HepG2 (cell line): ENCODE results near the gene PLG. TPM values are rescaled to one million over a fixed set of nuclear protein-coding genes. Genes with fewer than 3 reads are reported as not detected.

ENCODE experiments used
- ATAC-seq: fragments of 200-7000 bp; cut with Tn5 transposase; 3 replicates; pipeline ENCODE4 v1.9.1; 2020; ENCODE audit warnings: mild to moderate bottlenecking, moderate library complexity
- BruUV-seq: library from RNA; stranded (reverse); fragments of 400-500 nt; replicated peaks from 2 replicates; lab custom pipeline; 2021; lab: Mats Ljungman, UMichigan
- CTCF ChIA-PET: fragments of 300-600 bp; formaldehyde crosslinking; extraction: SDS; loops from one replicate; lab custom pipeline; 2021; ENCODE audit warnings: low total read pairs, inconsistent platforms, low intra/inter-chr PET ratio; lab: Yijun Ruan, JAX
- POLR2A ChIA-PET: fragments of 350-600 bp; sonication (Branson Sonifier 250); formaldehyde crosslinking; loops from one replicate; lab custom pipeline; 2020; ENCODE audit warnings: antibody characterized with exemption, inconsistent platforms; lab: Yijun Ruan, JAX
- DNase-seq: peaks from one replicate; pipeline ENCODE4 v3.0.0-alpha.2; 2015; ENCODE audit warnings: low spot score
- FAIRE-seq: peaks from 3 replicates; lab custom pipeline; 2011; peaks lifted over from hg19 to GRCh38; lab: Jason Lieb, UNC
- H2AFZ ChIP-seq: one replicate; pipeline ENCODE4 v1.6.1; 2011; ENCODE audit warnings: low read length, inconsistent platforms
- H3K27ac ChIP-seq: fragments of 300-600 bp; 3 replicates; pipeline ENCODE4 v1.8.0; 2011; ENCODE audit warnings: mixed run types, mild to moderate bottlenecking, mixed read lengths, low read length, inconsistent platforms; ENCODE audit not compliant: insufficient read depth; ENCODE audit errors: extremely low read length
- H3K27me3 ChIP-seq, 2 experiments: fragments of 200-600 bp in 1 of 2; 2 replicates in 1 of 2; 3 replicates in 1 of 2; pipeline versions ENCODE4 v1.6.0 to v1.8.0; 2011; ENCODE audit warnings: low read length in 2 of 2, mild to moderate bottlenecking in 2 of 2, moderate library complexity in 2 of 2, inconsistent platforms in 1 of 2; ENCODE audit not compliant: insufficient read depth in 2 of 2, control insufficient read depth in 1 of 2
- H3K36me3 ChIP-seq, 2 experiments: fragments of 200-600 bp in 1 of 2; replicated peaks in 1 of 2; 2 replicates in 1 of 2; 3 replicates in 1 of 2; pipeline versions ENCODE4 v1.5.1 to v1.8.0; 2011; ENCODE audit warnings: low read length in 2 of 2, inconsistent platforms in 1 of 2; ENCODE audit not compliant: insufficient read depth in 2 of 2, control insufficient read depth in 1 of 2
- H3K4me1 ChIP-seq: 2 replicates; pipeline ENCODE4 v1.5.1; 2012; ENCODE audit warnings: low read length, inconsistent platforms; ENCODE audit not compliant: insufficient read depth
- H3K4me2 ChIP-seq: 2 replicates; pipeline ENCODE4 v1.6.0; 2011; ENCODE audit warnings: low read depth, low read length, inconsistent platforms
- H3K4me3 ChIP-seq, 3 experiments: fragments of 200-600 bp in 1 of 3; sonication (generic), shearing (Covaris generic) in 1 of 3; replicated peaks in 1 of 3; 2 replicates each; pipeline ENCODE4 v1.5.1; 2011 to 2016; ENCODE audit warnings: low read length in 3 of 3, inconsistent platforms in 2 of 3, low read depth in 2 of 3, mild to moderate bottlenecking in 2 of 3, control low read depth in 1 of 3, mixed read lengths in 1 of 3; ENCODE audit not compliant: insufficient read depth in 1 of 3
- H3K79me2 ChIP-seq: one replicate; pipeline ENCODE4 v1.6.1; 2011; ENCODE audit warnings: low read length, inconsistent platforms; ENCODE audit not compliant: insufficient read depth
- H3K9ac ChIP-seq: 2 replicates; pipeline ENCODE4 v1.6.0; 2011; ENCODE audit warnings: mild to moderate bottlenecking, low read depth, low read length, inconsistent platforms; ENCODE audit not compliant: insufficient read depth
- H3K9me3 ChIP-seq: 2 replicates; pipeline ENCODE4 v1.5.1; 2012; ENCODE audit warnings: mild to moderate bottlenecking, low read length
- H4K20me1 ChIP-seq: 2 replicates; pipeline ENCODE4 v1.6.0; 2011; ENCODE audit warnings: inconsistent platforms, mild to moderate bottlenecking, low read length, moderate library complexity; ENCODE audit not compliant: insufficient read depth
- CBX5 ChIP-seq: sonication (generic); formaldehyde crosslinking; IDR thresholded peaks from 2 replicates; pipeline ENCODE4 v1.4.0; 2020; ENCODE audit warnings: missing genetic modification reagents, borderline replicate concordance
- HMGA1 ChIP-seq: sonication (generic); formaldehyde crosslinking; conservative IDR thresholded peaks from 2 replicates; pipeline ENCODE4 v1.4.0; 2020; ENCODE audit warnings: missing genetic modification reagents
- MTF2 ChIP-seq: sonication (generic); formaldehyde crosslinking; IDR thresholded peaks from 2 replicates; pipeline ENCODE4 v1.5.0; 2020; ENCODE audit warnings: missing genetic modification reagents, borderline replicate concordance
- NCOA2 ChIP-seq: sonication (generic); formaldehyde crosslinking; IDR thresholded peaks from 2 replicates; pipeline ENCODE4 v1.8.0; 2022; ENCODE audit warnings: inconsistent platforms
- NR1H2 ChIP-seq: sonication (generic); formaldehyde crosslinking; IDR thresholded peaks from 2 replicates; pipeline ENCODE4 v1.8.1; 2022; ENCODE audit warnings: low read depth, missing genetic modification reagents, borderline replicate concordance
- RFX3 ChIP-seq: IDR thresholded peaks from 2 replicates; pipeline ENCODE4 v1.6.1; 2016; ENCODE audit warnings: missing biosample characterization, missing genetic modification reagents
- SOX13 ChIP-seq, 3 experiments: fragments of 450-650 bp in 1 of 3; sonication (generic) in 1 of 3; formaldehyde crosslinking in 1 of 3; IDR thresholded peaks in 2 of 3; conservative IDR thresholded peaks in 1 of 3; 2 replicates each; pipeline versions ENCODE4 v1.5.0 to v1.6.1; 2016 to 2020; ENCODE audit warnings: antibody characterized with exemption in 1 of 3, mild to moderate bottlenecking in 1 of 3, missing compliant biosample characterization in 1 of 3, missing genetic modification reagents in 1 of 3, moderate library complexity in 1 of 3
- ZBTB20 ChIP-seq: sonication (generic); formaldehyde crosslinking; IDR thresholded peaks from 2 replicates; pipeline ENCODE4 v1.8.1; 2023; ENCODE audit warnings: missing genetic modification reagents, low read depth, mild to moderate bottlenecking, borderline replicate concordance
- ZFP36 ChIP-seq: fragments of 150-350 bp; IDR thresholded peaks from 2 replicates; pipeline ENCODE4 v1.6.1; 2018; ENCODE audit warnings: borderline replicate concordance, low read length, low read depth; ENCODE audit not compliant: partially characterized antibody
- ZNF224 ChIP-seq: sonication (generic); formaldehyde crosslinking; IDR thresholded peaks from 2 replicates; pipeline ENCODE4 v1.5.0; 2020; ENCODE audit warnings: mild to moderate bottlenecking, missing genetic modification reagents
- ZNF256 ChIP-seq: sonication (generic); formaldehyde crosslinking; conservative IDR thresholded peaks from 2 replicates; pipeline ENCODE4 v1.4.0; 2020; ENCODE audit warnings: missing genetic modification reagents
- ZNF382 ChIP-seq: sonication (generic); formaldehyde crosslinking; IDR thresholded peaks from 2 replicates; pipeline ENCODE4 v1.5.0; 2020; ENCODE audit warnings: missing genetic modification reagents, mild to moderate bottlenecking, borderline replicate concordance
- ZNF430 ChIP-seq: sonication (generic); formaldehyde crosslinking; IDR thresholded peaks from 2 replicates; pipeline ENCODE4 v1.9.0; 2021; ENCODE audit warnings: mild to moderate bottlenecking, missing genetic modification reagents
- ZNF530 ChIP-seq: sonication (generic); formaldehyde crosslinking; IDR thresholded peaks from 2 replicates; pipeline ENCODE4 v1.5.0; 2020; ENCODE audit warnings: low read depth, mild to moderate bottlenecking, missing genetic modification reagents
- WGBS: methylation state at CpG from one replicate; pipeline ENCODE4 v1.1.6; 2017; ENCODE audit warnings: low lambda C conversion rate; 5-methylcytosine and 5-hydroxymethylcytosine counted together
- in situ Hi-C: cut with HindIII; loops from 2 replicates; pipeline ENCODE4 v1.10.0; 2017; ENCODE audit warnings: low pct_unique_long_range_greater_than_20kb; ENCODE audit not compliant: extremely low pct_ligation_motif_present
- intact Hi-C: fragments of 100-400 bp; cut with micrococcal nuclease; formaldehyde crosslinking; loops from one replicate; pipeline ENCODE4 v1.10.0; 2022; ENCODE audit not compliant: unreplicated experiment
- polyA plus RNA-seq, 8 experiments: library from polyadenylated mRNA; depleted of rRNA in 3 of 8; stranded (reverse) in 7 of 8; unstranded in 1 of 8; fragments of >200 nt; fragmentation: Illumina TruSeq in 4 of 8; extraction: Trizol in 4 of 8; gene quantifications; 2 replicates each; pipeline versions ENCODE4 v1.2.1 to v1.2.3, GENCODE V29; 2011 to 2016; ENCODE audit warnings: low read depth in 4 of 8, missing spikeins in 1 of 8, mixed read lengths in 1 of 8; ENCODE audit not compliant: insufficient read depth in 1 of 8
- total RNA-seq, 5 experiments: library from RNA; depleted of rRNA; stranded (reverse); fragments of >200 nt; fragmentation: Illumina TruSeq; extraction: Trizol; gene quantifications; 2 replicates each; pipeline ENCODE4 v1.2.3, GENCODE V29; 2016; ENCODE audit warnings: low read depth in 1 of 5
- TF ChIP-seq, protein P1 (sequence below): sonication (generic); formaldehyde crosslinking; IDR thresholded peaks from 2 replicates; pipeline ENCODE4 v1.4.0; 2020; ENCODE audit warnings: low read depth, mild to moderate bottlenecking, missing genetic modification reagents
- TF ChIP-seq, protein P2 (sequence below): sonication (generic); formaldehyde crosslinking; IDR thresholded peaks from 2 replicates; pipeline ENCODE4 v1.4.0; 2020; ENCODE audit warnings: missing genetic modification reagents
- TF ChIP-seq, protein P3 (sequence below): sonication (generic); formaldehyde crosslinking; IDR thresholded peaks from 2 replicates; pipeline ENCODE4 v1.9.0; 2022; ENCODE audit warnings: missing genetic modification reagents, mild to moderate bottlenecking, borderline replicate concordance
- TF ChIP-seq, protein P4 (sequence below): sonication (generic); formaldehyde crosslinking; IDR thresholded peaks from 2 replicates; pipeline ENCODE4 v1.8.1; 2022; ENCODE audit warnings: mild to moderate bottlenecking, missing genetic modification reagents

PLG gene
- total and polyA plus RNA-seq, 2 of the 13 experiments (the other 11 are each of a cell fraction or from before 2014, with no cell fraction given) = 1.7 to 10.7 TPM

- in situ Hi-C loops (no loop called here), intact Hi-C loops (no loop called here)
- no peak overlapping the region for H3K4me3 ChIP-seq
- H3K4me2 ChIP-seq = no peak overlapping the region
- no peaks in the 10 kb centered on the region for H3K4me1 ChIP-seq
- FAIRE-seq (no peak), ATAC-seq (no peak), DNase-seq (no peak)
- ChIA-PET CTCF (no interaction called here), POLR2A (no interaction called here)
- H3K9me3 ChIP-seq = no peaks in the 10 kb centered on the region
- H3K27me3 ChIP-seq = no peaks in the 10 kb centered on the region; a peak in 1 of 5 replicates
- H3K36me3 ChIP-seq = no peaks in the 10 kb centered on the region
- H3K9ac ChIP-seq = no peak overlapping the region
- H2AFZ ChIP-seq = no peak overlapping the region
- 43% methylated on average over 4 of the region's 4 CpGs for WGBS
- no peak overlapping the region for H3K27ac ChIP-seq
- no peaks in the 10 kb centered on the region for H4K20me1 ChIP-seq
- BruUV-seq = no TSS peak
- no peaks in the 10 kb centered on the region for H3K79me2 ChIP-seq
- no peak for TF ChIP-seq NR1H2 (CRISPR knock-in tag)
- TF ChIP-seq, protein P1, sequence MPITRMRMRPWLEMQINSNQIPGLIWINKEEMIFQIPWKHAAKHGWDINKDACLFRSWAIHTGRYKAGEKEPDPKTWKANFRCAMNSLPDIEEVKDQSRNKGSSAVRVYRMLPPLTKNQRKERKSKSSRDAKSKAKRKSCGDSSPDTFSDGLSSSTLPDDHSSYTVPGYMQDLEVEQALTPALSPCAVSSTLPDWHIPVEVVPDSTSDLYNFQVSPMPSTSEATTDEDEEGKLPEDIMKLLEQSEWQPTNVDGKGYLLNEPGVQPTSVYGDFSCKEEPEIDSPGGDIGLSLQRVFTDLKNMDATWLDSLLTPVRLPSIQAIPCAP = no peak
- no peak for TF ChIP-seq HMGA1
- TF ChIP-seq CBX5 = no peak
- TF ChIP-seq NCOA2 (CRISPR knock-in tag) = no peak
- TF ChIP-seq, protein P2, sequence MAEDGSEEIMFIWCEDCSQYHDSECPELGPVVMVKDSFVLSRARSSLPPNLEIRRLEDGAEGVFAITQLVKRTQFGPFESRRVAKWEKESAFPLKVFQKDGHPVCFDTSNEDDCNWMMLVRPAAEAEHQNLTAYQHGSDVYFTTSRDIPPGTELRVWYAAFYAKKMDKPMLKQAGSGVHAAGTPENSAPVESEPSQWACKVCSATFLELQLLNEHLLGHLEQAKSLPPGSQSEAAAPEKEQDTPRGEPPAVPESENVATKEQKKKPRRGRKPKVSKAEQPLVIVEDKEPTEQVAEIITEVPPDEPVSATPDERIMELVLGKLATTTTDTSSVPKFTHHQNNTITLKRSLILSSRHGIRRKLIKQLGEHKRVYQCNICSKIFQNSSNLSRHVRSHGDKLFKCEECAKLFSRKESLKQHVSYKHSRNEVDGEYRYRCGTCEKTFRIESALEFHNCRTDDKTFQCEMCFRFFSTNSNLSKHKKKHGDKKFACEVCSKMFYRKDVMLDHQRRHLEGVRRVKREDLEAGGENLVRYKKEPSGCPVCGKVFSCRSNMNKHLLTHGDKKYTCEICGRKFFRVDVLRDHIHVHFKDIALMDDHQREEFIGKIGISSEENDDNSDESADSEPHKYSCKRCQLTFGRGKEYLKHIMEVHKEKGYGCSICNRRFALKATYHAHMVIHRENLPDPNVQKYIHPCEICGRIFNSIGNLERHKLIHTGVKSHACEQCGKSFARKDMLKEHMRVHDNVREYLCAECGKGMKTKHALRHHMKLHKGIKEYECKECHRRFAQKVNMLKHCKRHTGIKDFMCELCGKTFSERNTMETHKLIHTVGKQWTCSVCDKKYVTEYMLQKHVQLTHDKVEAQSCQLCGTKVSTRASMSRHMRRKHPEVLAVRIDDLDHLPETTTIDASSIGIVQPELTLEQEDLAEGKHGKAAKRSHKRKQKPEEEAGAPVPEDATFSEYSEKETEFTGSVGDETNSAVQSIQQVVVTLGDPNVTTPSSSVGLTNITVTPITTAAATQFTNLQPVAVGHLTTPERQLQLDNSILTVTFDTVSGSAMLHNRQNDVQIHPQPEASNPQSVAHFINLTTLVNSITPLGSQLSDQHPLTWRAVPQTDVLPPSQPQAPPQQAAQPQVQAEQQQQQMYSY (CRISPR knock-in tag) = no peak
- TF ChIP-seq, protein P3, sequence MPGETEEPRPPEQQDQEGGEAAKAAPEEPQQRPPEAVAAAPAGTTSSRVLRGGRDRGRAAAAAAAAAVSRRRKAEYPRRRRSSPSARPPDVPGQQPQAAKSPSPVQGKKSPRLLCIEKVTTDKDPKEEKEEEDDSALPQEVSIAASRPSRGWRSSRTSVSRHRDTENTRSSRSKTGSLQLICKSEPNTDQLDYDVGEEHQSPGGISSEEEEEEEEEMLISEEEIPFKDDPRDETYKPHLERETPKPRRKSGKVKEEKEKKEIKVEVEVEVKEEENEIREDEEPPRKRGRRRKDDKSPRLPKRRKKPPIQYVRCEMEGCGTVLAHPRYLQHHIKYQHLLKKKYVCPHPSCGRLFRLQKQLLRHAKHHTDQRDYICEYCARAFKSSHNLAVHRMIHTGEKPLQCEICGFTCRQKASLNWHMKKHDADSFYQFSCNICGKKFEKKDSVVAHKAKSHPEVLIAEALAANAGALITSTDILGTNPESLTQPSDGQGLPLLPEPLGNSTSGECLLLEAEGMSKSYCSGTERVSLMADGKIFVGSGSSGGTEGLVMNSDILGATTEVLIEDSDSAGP = no peak
- no peak for TF ChIP-seq RFX3 (CRISPR knock-in tag)
- TF ChIP-seq ZFP36 = no peak
- no peak for TF ChIP-seq MTF2 (CRISPR knock-in tag)
- no peak for TF ChIP-seq ZNF530
- no peak for TF ChIP-seq ZNF224 (CRISPR knock-in tag)
- TF ChIP-seq ZNF382 (CRISPR knock-in tag) = no peak
- TF ChIP-seq ZNF256 = no peak
- TF ChIP-seq, protein P4, sequence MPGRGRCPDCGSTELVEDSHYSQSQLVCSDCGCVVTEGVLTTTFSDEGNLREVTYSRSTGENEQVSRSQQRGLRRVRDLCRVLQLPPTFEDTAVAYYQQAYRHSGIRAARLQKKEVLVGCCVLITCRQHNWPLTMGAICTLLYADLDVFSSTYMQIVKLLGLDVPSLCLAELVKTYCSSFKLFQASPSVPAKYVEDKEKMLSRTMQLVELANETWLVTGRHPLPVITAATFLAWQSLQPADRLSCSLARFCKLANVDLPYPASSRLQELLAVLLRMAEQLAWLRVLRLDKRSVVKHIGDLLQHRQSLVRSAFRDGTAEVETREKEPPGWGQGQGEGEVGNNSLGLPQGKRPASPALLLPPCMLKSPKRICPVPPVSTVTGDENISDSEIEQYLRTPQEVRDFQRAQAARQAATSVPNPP (CRISPR knock-in tag) = no peak
- TF ChIP-seq ZNF430 (CRISPR knock-in tag) = no peak
- no peak for TF ChIP-seq SOX13 (IDR thresholded peaks at IDR 0.05)
- TF ChIP-seq SOX13 (CRISPR knock-in tag; conservative IDR thresholded peaks at IDR 0.05 in 1 of 2, IDR thresholded peaks at IDR 0.05 in 1 of 2) = no peak
- no peak for TF ChIP-seq ZBTB20
Measured at GRCh38 chr6:160788806-160789205, 86.8 kb downstream of the PLG start.
